Trophoblast cell (in vitro differentiated cells and primary cell): ENCODE results near the gene HS3ST4.

Experiments
- DNase-seq, 2 donors: peaks; one replicate each; pipeline ENCODE4 v3.0.0-alpha.2; 2016
- H2AFZ ChIP-seq: 2 replicates; pipeline ENCODE4 v1.6.1; 2013; ENCODE audit warnings: low read length, moderate library complexity, mild to moderate bottlenecking; ENCODE audit not compliant: insufficient read depth, poor library complexity
- H2AK5ac ChIP-seq: 2 replicates; pipeline ENCODE4 v1.6.1; 2013; ENCODE audit warnings: mild to moderate bottlenecking, low read length
- H2BK120ac ChIP-seq: 2 replicates; pipeline ENCODE4 v1.6.1; 2013; ENCODE audit warnings: low read length, mild to moderate bottlenecking, moderate library complexity; ENCODE audit not compliant: insufficient read depth, poor library complexity
- H2BK12ac ChIP-seq: 2 replicates; pipeline ENCODE4 v1.6.1; 2013; ENCODE audit warnings: mild to moderate bottlenecking, low read length, moderate library complexity
- H2BK5ac ChIP-seq: 2 replicates; pipeline ENCODE4 v1.6.1; 2013; ENCODE audit warnings: low read length, low read depth, moderate library complexity, mild to moderate bottlenecking; ENCODE audit not compliant: poor library complexity
- H3K14ac ChIP-seq: 2 replicates; pipeline ENCODE4 v1.6.1; 2013; ENCODE audit warnings: mild to moderate bottlenecking, low read length
- H3K18ac ChIP-seq: 2 replicates; pipeline ENCODE4 v1.6.1; 2013; ENCODE audit warnings: mild to moderate bottlenecking, low read length
- H3K23ac ChIP-seq: 2 replicates; pipeline ENCODE4 v1.6.1; 2013; ENCODE audit warnings: low read length
- H3K27ac ChIP-seq: 2 replicates; pipeline ENCODE4 v1.5.1; 2013; ENCODE audit warnings: low read depth, mild to moderate bottlenecking, inconsistent platforms, low read length, moderate library complexity
- H3K27me3 ChIP-seq: 2 replicates; pipeline ENCODE4 v1.6.1; 2013; ENCODE audit warnings: inconsistent platforms, mild to moderate bottlenecking, low read length, moderate library complexity; ENCODE audit not compliant: insufficient read depth
- H3K36me3 ChIP-seq, 2 experiments: 1 replicate in 1 of 2; 2 replicates in 1 of 2; pipeline ENCODE4 v1.6.1; 2013; ENCODE audit warnings: low read length in 2 of 2, mild to moderate bottlenecking in 2 of 2, moderate library complexity in 1 of 2; ENCODE audit not compliant: insufficient read depth in 2 of 2, control insufficient read depth in 1 of 2
- H3K4ac ChIP-seq: 2 replicates; pipeline ENCODE4 v1.6.1; 2013; ENCODE audit warnings: low read depth, mild to moderate bottlenecking, low read length, moderate library complexity
- H3K4me1 ChIP-seq, 2 experiments: 1 replicate in 1 of 2; 2 replicates in 1 of 2; pipeline ENCODE4 v1.6.1; 2013; ENCODE audit warnings: low read length in 2 of 2, mild to moderate bottlenecking in 2 of 2, moderate library complexity in 1 of 2; ENCODE audit not compliant: insufficient read depth in 2 of 2, control insufficient read depth in 1 of 2
- H3K4me2 ChIP-seq: 2 replicates; pipeline ENCODE4 v1.6.1; 2013; ENCODE audit warnings: inconsistent platforms, mild to moderate bottlenecking, low read length, moderate library complexity
- H3K4me3 ChIP-seq: 2 replicates; pipeline ENCODE4 v1.5.1; 2013; ENCODE audit warnings: mild to moderate bottlenecking, low read depth, low read length, inconsistent platforms
- H3K79me1 ChIP-seq: one replicate; pipeline ENCODE4 v1.6.1; 2013; ENCODE audit warnings: low read length
- H3K79me2 ChIP-seq: 2 replicates; pipeline ENCODE4 v1.6.1; 2013; ENCODE audit warnings: low read length, mild to moderate bottlenecking; ENCODE audit not compliant: control insufficient read depth, insufficient read depth, poor library complexity
- H3K9ac ChIP-seq: 2 replicates; pipeline ENCODE4 v1.6.1; 2013; ENCODE audit warnings: mild to moderate bottlenecking, low read length
- H3K9me3 ChIP-seq: 2 replicates; pipeline ENCODE4 v1.6.1; 2013; ENCODE audit warnings: low read depth, mild to moderate bottlenecking, control low read depth, inconsistent platforms, low read length; ENCODE audit not compliant: insufficient read depth
- H4K12ac ChIP-seq: 2 replicates; pipeline ENCODE4 v1.6.1; 2013; ENCODE audit warnings: low read depth, mild to moderate bottlenecking, low read length, moderate library complexity
- H4K8ac ChIP-seq: 2 replicates; pipeline ENCODE4 v1.6.1; 2013; ENCODE audit warnings: low read depth, mild to moderate bottlenecking, low read length, moderate library complexity
- H4K91ac ChIP-seq: one replicate; pipeline ENCODE4 v1.6.1; 2013; ENCODE audit warnings: low read depth, mild to moderate bottlenecking, low read length, moderate library complexity
- WGBS: extraction: QIAGEN DNeasy Blood & Tissue Kit; methylation state at CpG from one replicate; pipeline ENCODE4 v1.1.7; 2013; ENCODE audit warnings: missing lambda C conversion rate; ENCODE audit not compliant: insufficient read length, insufficient coverage; ENCODE audit errors: extremely low coverage; 5-methylcytosine and 5-hydroxymethylcytosine counted together

Gene HS3ST4

GRCh38 chr16:25817876-25818275 is 126.1 kb downstream of the HS3ST4 start:
- Histone ChIP-seq H3K14ac (no peak overlapping the region), H3K4me2 (no peak overlapping the region), H3K36me3 (no peaks in the 10 kb centered on the region), H4K12ac (no peak overlapping the region), H2BK120ac (no peak overlapping the region), H3K27ac (no peak overlapping the region), H4K91ac (no peak overlapping the region), H4K8ac (no peak overlapping the region), H2BK12ac (no peak overlapping the region), H3K9me3 (no peaks in the 10 kb centered on the region), H3K4ac (no peak overlapping the region), H3K79me2 (no peaks in the 10 kb centered on the region), H2AK5ac (no peak overlapping the region), H3K9ac (no peak overlapping the region), H2AFZ (no peak overlapping the region), H3K27me3 (no peaks in the 10 kb centered on the region), H3K18ac (no peak overlapping the region), H3K4me3 (no peak overlapping the region), H3K23ac (no peak overlapping the region), H3K4me1 (peaks cover 5% of the 10 kb centered on the region in 2 experiments), H2BK5ac (no peak overlapping the region), H3K79me1 (no peaks in the 10 kb centered on the region)
- WGBS = no CpG with 5 or more reads among the region's 4 CpGs
- no peak for DNase-seq

- H3K27me3 ChIP-seq = no peaks in the 10 kb centered on the region
- no peaks in the 10 kb centered on the region for H3K79me1 ChIP-seq
- no peak overlapping the region for H3K27ac ChIP-seq
- no CpG with 5 or more reads among the region's 2 CpGs for WGBS
- no peak overlapping the region for H2BK12ac ChIP-seq
- H4K12ac ChIP-seq = no peak overlapping the region
- no peak overlapping the region for H2AFZ ChIP-seq
- no peak overlapping the region for H3K9ac ChIP-seq
- H3K4me1 ChIP-seq = peaks cover 5% of the 10 kb centered on the region in 2 experiments
- no peak overlapping the region for H2AK5ac ChIP-seq
- H4K8ac ChIP-seq = no peak overlapping the region
- H3K36me3 ChIP-seq = no peaks in the 10 kb centered on the region
- H2BK120ac ChIP-seq = no peak overlapping the region
- no peak for DNase-seq
- no peak overlapping the region for H3K4me2 ChIP-seq
- peaks cover 2% of the 10 kb centered on the region for H3K9me3 ChIP-seq
- H3K18ac ChIP-seq = no peak overlapping the region
- H3K4me3 ChIP-seq = no peak overlapping the region
- H3K4ac ChIP-seq = no peak overlapping the region
- no peak overlapping the region for H4K91ac ChIP-seq
- H3K14ac ChIP-seq = no peak overlapping the region
- no peak overlapping the region for H2BK5ac ChIP-seq
- H3K79me2 ChIP-seq = no peaks in the 10 kb centered on the region
- H3K23ac ChIP-seq = no peak overlapping the region
Observed at GRCh38 chr16:25823891-25824290, 132.1 kb downstream of the HS3ST4 start.

GRCh38 chr16:25827709-25828108 is 135.9 kb downstream of the HS3ST4 start:
- Histone ChIP-seq H3K79me1 (no peaks in the 10 kb centered on the region), H2AFZ (no peak overlapping the region), H3K9ac (no peak overlapping the region), H2AK5ac (no peak overlapping the region), H3K79me2 (no peaks in the 10 kb centered on the region), H3K14ac (no peak overlapping the region), H3K9me3 (peaks cover 2% of the 10 kb centered on the region), H3K36me3 (no peaks in the 10 kb centered on the region), H3K4me2 (no peak overlapping the region), H4K12ac (no peak overlapping the region), H3K18ac (no peak overlapping the region), H3K4ac (no peak overlapping the region), H3K27ac (no peak overlapping the region), H3K23ac (no peak overlapping the region), H2BK5ac (no peak overlapping the region), H3K4me3 (no peak overlapping the region), H2BK12ac (no peak overlapping the region), H3K27me3 (no peaks in the 10 kb centered on the region), H4K91ac (no peak overlapping the region), H3K4me1 (no peaks in the 10 kb centered on the region), H2BK120ac (no peak overlapping the region), H4K8ac (no peak overlapping the region)
- no peak for DNase-seq
- WGBS = no CpG with 5 or more reads among the region's 2 CpGs

DNA sequence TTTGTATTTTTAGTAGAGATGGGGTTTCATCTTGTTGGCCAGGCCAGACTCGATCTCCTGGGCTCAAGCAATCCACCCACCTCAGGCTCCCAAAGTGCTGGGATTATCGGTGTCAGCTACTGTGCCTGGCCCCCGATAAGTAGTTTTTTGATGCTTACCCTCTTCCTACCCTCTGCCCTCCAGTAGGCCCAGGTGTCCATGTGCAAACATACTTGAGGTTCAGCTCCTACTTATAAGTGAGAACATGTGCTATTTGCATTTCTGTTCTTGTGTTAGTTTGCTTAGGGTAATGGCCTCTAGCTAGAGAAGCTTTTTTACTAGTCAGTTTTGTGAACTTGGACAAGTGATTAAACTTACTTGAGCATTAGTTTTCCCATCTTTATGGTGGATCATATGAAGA is 136.8 kb downstream of the HS3ST4 start:
- no peak overlapping the region for H2BK120ac ChIP-seq
- no peak overlapping the region for H3K27ac ChIP-seq
- H3K79me1 ChIP-seq = no peaks in the 10 kb centered on the region
- H4K8ac ChIP-seq = no peak overlapping the region
- WGBS = no CpG with 5 or more reads among the region's 3 CpGs
- no peaks in the 10 kb centered on the region for H3K4me1 ChIP-seq
- no peak overlapping the region for H2AK5ac ChIP-seq
- H3K14ac ChIP-seq = no peak overlapping the region
- H4K91ac ChIP-seq = no peak overlapping the region
- no peak overlapping the region for H4K12ac ChIP-seq
- H3K79me2 ChIP-seq = no peaks in the 10 kb centered on the region
- no peak overlapping the region for H2BK5ac ChIP-seq
- H3K23ac ChIP-seq = no peak overlapping the region
- no peak overlapping the region for H2AFZ ChIP-seq
- no peak overlapping the region for H3K4ac ChIP-seq
- no peak for DNase-seq
- H3K4me3 ChIP-seq = no peak overlapping the region
- no peaks in the 10 kb centered on the region for H3K27me3 ChIP-seq
- no peaks in the 10 kb centered on the region for H3K36me3 ChIP-seq
- peaks cover 2% of the 10 kb centered on the region for H3K9me3 ChIP-seq
- H2BK12ac ChIP-seq = no peak overlapping the region
- H3K18ac ChIP-seq = no peak overlapping the region
- no peak overlapping the region for H3K4me2 ChIP-seq
- no peak overlapping the region for H3K9ac ChIP-seq
